Measurements from ENCODE around the gene GCN1.
"Not testable (repeated sequence)": the region's sequence is repeated elsewhere in the genome, so short reads cannot be mapped to it uniquely, and the experiment has no call there.

GCN1 gene

DNA sequence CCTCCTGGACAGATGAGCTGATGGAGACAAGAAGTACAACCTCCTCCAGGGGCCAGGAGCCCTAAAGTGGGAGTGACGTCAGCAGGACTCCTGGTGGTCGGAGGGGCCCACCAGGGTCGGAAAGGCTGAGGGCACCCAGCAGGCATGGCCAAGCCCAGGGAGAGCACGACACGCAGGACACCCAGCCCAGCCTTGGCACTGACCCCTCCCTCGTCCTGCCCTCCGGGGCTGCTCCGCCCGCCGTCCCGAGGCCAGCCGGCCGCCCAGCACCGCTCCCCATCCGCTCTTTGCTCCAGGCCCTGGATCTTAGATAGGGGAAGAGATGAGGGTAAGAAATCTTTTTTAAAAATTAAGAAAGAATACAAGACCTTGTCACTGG lies 20.8 kb upstream of the GCN1 start:
- TF ChIP-seq, protein P1, sequence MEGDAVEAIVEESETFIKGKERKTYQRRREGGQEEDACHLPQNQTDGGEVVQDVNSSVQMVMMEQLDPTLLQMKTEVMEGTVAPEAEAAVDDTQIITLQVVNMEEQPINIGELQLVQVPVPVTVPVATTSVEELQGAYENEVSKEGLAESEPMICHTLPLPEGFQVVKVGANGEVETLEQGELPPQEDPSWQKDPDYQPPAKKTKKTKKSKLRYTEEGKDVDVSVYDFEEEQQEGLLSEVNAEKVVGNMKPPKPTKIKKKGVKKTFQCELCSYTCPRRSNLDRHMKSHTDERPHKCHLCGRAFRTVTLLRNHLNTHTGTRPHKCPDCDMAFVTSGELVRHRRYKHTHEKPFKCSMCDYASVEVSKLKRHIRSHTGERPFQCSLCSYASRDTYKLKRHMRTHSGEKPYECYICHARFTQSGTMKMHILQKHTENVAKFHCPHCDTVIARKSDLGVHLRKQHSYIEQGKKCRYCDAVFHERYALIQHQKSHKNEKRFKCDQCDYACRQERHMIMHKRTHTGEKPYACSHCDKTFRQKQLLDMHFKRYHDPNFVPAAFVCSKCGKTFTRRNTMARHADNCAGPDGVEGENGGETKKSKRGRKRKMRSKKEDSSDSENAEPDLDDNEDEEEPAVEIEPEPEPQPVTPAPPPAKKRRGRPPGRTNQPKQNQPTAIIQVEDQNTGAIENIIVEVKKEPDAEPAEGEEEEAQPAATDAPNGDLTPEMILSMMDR (conservative IDR thresholded peaks at IDR 0.05; ENCODE audit: low read depth), result no peak
- CTCF ChIA-PET, result no interaction called here
- peak overlapping the region; percentile 82 for H3K27ac ChIP-seq
- no peak for DNase-seq (ENCODE audit: low spot score)
- POLR2A ChIA-PET (ENCODE audit: low non-redundant PET), result no interaction called here

DNA sequence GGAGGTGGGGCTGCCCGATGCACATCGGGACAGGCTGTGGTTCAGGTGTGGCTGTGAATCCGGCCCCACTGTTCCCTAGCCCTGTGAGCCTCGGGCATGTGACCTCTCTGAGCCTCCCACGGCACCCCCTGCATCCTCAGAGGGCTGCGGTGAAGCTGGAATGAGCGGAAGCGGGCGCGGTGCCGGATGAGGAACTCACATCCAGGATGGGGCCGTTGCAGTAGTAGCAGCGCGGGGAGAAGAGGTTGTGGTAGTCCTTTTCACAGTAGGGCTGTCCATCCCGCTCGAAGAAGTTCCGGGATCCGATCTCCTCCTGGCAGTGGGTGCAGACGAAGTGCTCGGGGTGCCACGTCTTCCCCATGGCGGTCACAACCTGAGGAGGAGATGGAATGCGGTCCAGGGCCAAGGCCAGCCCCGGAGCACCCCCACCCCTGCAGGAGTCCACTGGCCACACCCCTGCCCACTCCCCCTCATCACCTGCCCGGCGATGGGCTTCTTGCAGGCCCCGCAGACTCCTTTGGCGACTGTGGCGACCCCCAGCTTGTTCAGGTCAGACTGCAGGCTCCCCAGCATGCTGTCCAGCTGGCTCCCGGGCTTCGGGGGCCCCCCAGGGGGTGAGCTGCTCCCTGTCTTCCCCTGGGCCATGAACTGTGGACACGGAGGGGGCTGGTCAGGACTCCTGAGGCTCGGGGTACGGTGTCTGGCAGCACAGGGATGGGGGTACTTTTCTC lies 20.3 kb upstream of the GCN1 start:
- peak overlapping the region; percentile 82 for H3K27ac ChIP-seq
- ChIA-PET CTCF (no interaction called here), POLR2A (ENCODE audit: low non-redundant PET) (no interaction called here)
- no peak for DNase-seq (ENCODE audit: low spot score)
- TF ChIP-seq, protein P1 (conservative IDR thresholded peaks at IDR 0.05; ENCODE audit: low read depth), result no peak

DNA sequence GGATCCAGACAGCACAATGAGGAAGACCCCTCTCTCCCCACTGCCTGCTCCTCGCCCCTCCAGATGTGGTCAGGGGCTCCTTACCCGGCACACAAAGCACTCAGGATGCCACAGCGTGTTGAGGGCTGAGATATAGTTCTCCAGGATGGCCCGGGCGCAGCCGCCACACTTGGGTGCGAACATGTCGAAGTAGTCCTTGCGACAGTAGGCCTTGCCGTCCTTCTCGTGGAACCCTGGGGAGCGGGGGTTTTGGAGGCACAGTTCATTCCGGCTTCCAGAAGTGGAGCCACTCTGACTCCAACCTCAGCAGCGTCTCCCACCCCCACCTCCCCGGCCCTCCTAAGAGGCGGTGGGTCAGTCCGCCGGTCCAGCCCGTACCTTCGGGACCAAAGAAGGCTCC lies 19.2 kb upstream of the GCN1 start:
- TF ChIP-seq, protein P1 (conservative IDR thresholded peaks at IDR 0.05; ENCODE audit: low read depth), result no peak
- peak overlapping the region; percentile 82 for H3K27ac ChIP-seq
- no peak for DNase-seq (ENCODE audit: low spot score)
- CTCF ChIA-PET, result interaction anchor here (1.0 kb wide), 1 partner anchor 14 kb away, joined by 3 read pairs; no protein-coding TSS in a partner anchor
- POLR2A ChIA-PET (ENCODE audit: low non-redundant PET), result no interaction called here

DNA sequence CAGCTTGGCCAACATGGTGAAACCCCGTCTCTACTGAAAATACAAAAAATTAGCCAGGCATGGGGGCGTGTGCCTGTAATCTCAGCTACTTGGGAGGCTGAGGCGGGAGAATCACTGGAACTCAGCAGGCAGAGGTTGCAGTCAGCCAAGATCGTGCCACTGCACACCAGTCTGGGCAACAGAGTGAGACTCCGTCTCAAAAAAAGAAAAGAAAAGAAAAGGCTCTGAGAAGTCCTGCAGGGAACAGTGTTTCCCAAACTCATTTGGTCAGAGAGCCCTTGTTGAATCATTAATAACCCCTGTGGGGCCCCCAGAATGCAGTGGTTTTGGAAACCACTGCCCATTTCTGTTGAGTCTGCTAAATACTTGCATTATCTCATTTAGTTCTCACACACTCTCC lies 18.7 kb upstream of the GCN1 start:
- H3K27ac ChIP-seq, result peak overlapping the region; percentile 82
- DNase-seq (ENCODE audit: low spot score); POLR2A ChIA-PET (ENCODE audit: low non-redundant PET): not testable (repeated sequence)
- CTCF ChIA-PET, result interaction anchor here (0.6 to 1.0 kb wide), 2 partner anchors 15 to 19 kb away, joined by 3 to 4 read pairs; no protein-coding TSS in a partner anchor

DNA sequence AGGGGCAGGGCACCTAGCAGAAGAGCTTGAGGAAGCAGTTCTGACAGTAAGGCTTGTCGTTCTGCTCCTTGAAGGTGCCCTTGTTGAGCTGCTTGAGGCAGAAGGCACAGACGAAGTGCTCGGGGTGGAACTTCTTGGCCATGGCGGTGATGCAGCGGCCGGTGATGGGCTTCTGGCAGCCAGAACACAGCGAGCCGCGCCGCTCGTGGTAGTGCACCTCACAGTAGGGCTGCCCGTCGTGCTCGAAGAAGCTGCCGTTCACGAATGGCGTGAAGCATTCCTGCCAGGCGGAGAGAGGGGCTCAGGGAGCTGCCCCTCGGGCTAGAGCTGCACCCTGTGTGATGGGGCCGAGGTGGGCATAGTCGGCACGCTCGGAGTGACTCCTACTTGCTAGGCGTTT lies 17.8 kb upstream of the GCN1 start:
- ChIA-PET CTCF (no interaction called here), POLR2A (ENCODE audit: low non-redundant PET) (interaction anchor here (0.9 kb wide), 1 partner anchor 11 kb away, joined by 3 read pairs; the partner anchor contains the start of gene RPLP0)
- peak overlapping the region; percentile 82 for H3K27ac ChIP-seq
- TF ChIP-seq, protein P1 (conservative IDR thresholded peaks at IDR 0.05; ENCODE audit: low read depth), result no peak
- DNase-seq (ENCODE audit: low spot score), result no peak

DNA sequence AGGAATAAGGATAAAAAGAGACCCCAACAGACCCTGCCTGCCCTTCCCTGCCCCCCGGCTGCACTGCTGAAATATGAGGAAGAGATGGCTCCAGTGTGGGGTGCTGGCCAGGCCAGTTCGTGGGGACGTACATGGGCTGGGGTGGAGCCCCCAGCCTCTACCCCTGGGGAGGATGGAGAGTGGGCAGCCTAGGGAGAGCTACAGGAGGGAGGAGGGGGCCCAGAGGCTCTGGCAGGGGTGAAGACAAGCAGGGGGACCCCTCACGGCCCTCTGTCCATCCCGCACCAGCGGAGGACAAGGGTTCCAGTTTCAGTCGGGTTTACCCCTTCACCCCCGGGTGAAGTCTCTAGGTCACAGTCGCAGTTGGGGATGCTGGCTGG lies 17.4 kb upstream of the GCN1 start:
- ChIA-PET POLR2A (ENCODE audit: low non-redundant PET) (interaction anchor here (0.9 kb wide), 1 partner anchor 11 kb away, joined by 3 read pairs; the partner anchor contains the start of gene RPLP0), CTCF (no interaction called here)
- TF ChIP-seq, protein P1 (conservative IDR thresholded peaks at IDR 0.05; ENCODE audit: low read depth), result no peak
- no peak for DNase-seq (ENCODE audit: low spot score)
- H3K27ac ChIP-seq, result peak overlapping the region; percentile 82

DNA sequence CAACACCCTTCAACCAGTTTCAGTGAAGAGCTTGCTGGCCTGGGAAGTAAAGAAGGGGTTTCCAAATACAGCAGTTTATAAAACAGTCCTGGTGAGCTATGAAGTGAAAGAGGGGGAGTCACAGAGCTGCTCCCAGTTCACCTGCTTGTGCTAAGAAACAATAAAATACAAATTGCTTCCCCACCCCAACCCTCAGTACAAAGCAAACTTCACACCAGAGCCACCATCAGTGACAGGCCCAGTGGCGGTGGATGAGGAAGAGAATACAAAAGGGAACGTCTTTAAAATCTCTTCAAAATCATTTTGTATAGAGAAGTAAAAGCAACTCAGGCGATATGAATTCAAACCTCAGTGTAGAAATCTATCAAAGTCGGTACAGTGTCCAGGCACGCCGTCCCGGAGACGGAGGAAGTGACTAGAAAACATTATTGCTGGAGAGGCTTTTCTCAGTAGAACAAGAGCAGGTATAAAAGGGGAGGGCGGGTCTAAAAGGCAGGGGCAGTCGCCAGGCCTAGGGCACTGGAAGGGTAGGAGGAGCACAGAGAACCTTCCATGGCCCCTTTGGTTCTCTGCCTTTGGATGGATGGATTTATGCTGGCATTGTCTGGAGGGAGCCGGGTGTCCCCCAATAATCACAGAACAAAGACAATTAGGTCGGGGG lies 16.9 kb upstream of the GCN1 start:
- peak overlapping the region; percentile 82 for H3K27ac ChIP-seq
- TF ChIP-seq, protein P1 (conservative IDR thresholded peaks at IDR 0.05; ENCODE audit: low read depth), result no peak
- ChIA-PET POLR2A (ENCODE audit: low non-redundant PET) (interaction anchor here (1.0 kb wide), 1 partner anchor 11 kb away, joined by 4 read pairs; no protein-coding TSS in a partner anchor), CTCF (interaction anchor here (0.6 to 0.7 kb wide), 2 partner anchors 9 to 79 kb away, joined by 3 read pairs; no protein-coding TSS in a partner anchor)
- no peak for DNase-seq (ENCODE audit: low spot score)
